Renal cortex interstitium (tissue), 15 donors: ENCODE results near the gene DOK5. TPM values are rescaled to one million over a fixed set of nuclear protein-coding genes. Genes with fewer than 3 reads are reported as not detected.
"Not testable (repeated sequence)": the region's sequence is repeated elsewhere in the genome, so short reads cannot be mapped to it uniquely, and the experiment has no call there.

Experiments
- DNase-seq, 11 donors: peaks; one replicate each; pipeline ENCODE4 v3.0.0-alpha.2; 2013; ENCODE audit warnings: low read depth in 9 of 11, low spot score in 4 of 11; ENCODE audit errors: extremely low read depth in 1 of 11
- long read RNA-seq, 16 experiments: transcript quantifications; one replicate each; lab custom pipeline, GENCODE V29; 2026
- polyA plus RNA-seq, 3 donors: library from polyadenylated mRNA; unstranded; fragments of 120-200 nt; gene quantifications; one replicate each; pipeline ENCODE4 v1.2.1, GENCODE V29; 2013; ENCODE audit not compliant: insufficient read length in 3 of 3

The DOK5 gene
- polyA plus RNA-seq: 10 to 100 TPM in 1 of 3 donors, 1 to 10 TPM in 2; 7.9 to 10.8 (median 8.0) TPM
- long read RNA-seq, donor 1, partial matches to known transcripts: 0 of 4 reads
- long read RNA-seq, donor 1, other reads (novel, unspliced or antisense): 0 of 4 reads
- long read RNA-seq, donor 2, partial matches to known transcripts: 0 of 4 reads
- long read RNA-seq, donor 2, other reads (novel, unspliced or antisense): 0 of 4 reads
- long read RNA-seq, donor 3, transcript DOK5-201 (8 exons, 1,963 nt): major isoform, 7 of 7 reads
- long read RNA-seq, donor 3, partial matches to known transcripts: 0 of 7 reads
- long read RNA-seq, donor 3, other reads (novel, unspliced or antisense): 0 of 7 reads
- long read RNA-seq, donor 4, transcript DOK5-201 (8 exons, 1,963 nt): major isoform, 6 of 6 reads
- long read RNA-seq, donor 4, partial matches to known transcripts: 0 of 6 reads
- long read RNA-seq, donor 4, other reads (novel, unspliced or antisense): 0 of 6 reads
- long read RNA-seq, donor 5, partial matches to known transcripts: 0 of 2 reads
- long read RNA-seq, donor 5, other reads (novel, unspliced or antisense): 0 of 2 reads
- long read RNA-seq, donor 6, transcript DOK5-201 (8 exons, 1,963 nt): major isoform, 5 of 5 reads
- long read RNA-seq, donor 6, partial matches to known transcripts: 0 of 5 reads
- long read RNA-seq, donor 6, other reads (novel, unspliced or antisense): 0 of 5 reads
- long read RNA-seq, donor 7, transcript DOK5-201 (8 exons, 1,963 nt): major isoform, 6 of 8 reads
- long read RNA-seq, donor 7, partial matches to known transcripts: 0 of 8 reads
- long read RNA-seq, donor 7, other reads (novel, unspliced or antisense): 0 of 8 reads
- long read RNA-seq, donor 8, partial matches to known transcripts: 0 of 1 reads
- long read RNA-seq, donor 8, other reads (novel, unspliced or antisense): 0 of 1 reads
- long read RNA-seq, donor 9, transcript DOK5-201 (8 exons, 1,963 nt): major isoform, 6 of 8 reads
- long read RNA-seq, donor 9, partial matches to known transcripts: 0 of 8 reads
- long read RNA-seq, donor 9, other reads (novel, unspliced or antisense): 0 of 8 reads
- long read RNA-seq, donor 10, transcript DOK5-201 (8 exons, 1,963 nt): major isoform, 5 of 6 reads
- long read RNA-seq, donor 10, partial matches to known transcripts: 0 of 6 reads
- long read RNA-seq, donor 10, other reads (novel, unspliced or antisense): 0 of 6 reads
- long read RNA-seq, donor 11, partial matches to known transcripts: 0 of 4 reads
- long read RNA-seq, donor 11, other reads (novel, unspliced or antisense): 0 of 4 reads
- long read RNA-seq, donor 12, partial matches to known transcripts: 0 of 3 reads
- long read RNA-seq, donor 12, other reads (novel, unspliced or antisense): 0 of 3 reads
- long read RNA-seq, donor 13, transcript DOK5-201 (8 exons, 1,963 nt): major isoform, 7 of 8 reads
- long read RNA-seq, donor 13, partial matches to known transcripts: 0 of 8 reads
- long read RNA-seq, donor 13, other reads (novel, unspliced or antisense): 0 of 8 reads
- long read RNA-seq, donor 14, partial matches to known transcripts: 0 of 4 reads
- long read RNA-seq, donor 14, other reads (novel, unspliced or antisense): 0 of 4 reads
- long read RNA-seq, donor 15, partial matches to known transcripts: 0 of 1 reads
- long read RNA-seq, donor 15, other reads (novel, unspliced or antisense): 0 of 1 reads
- long read RNA-seq, donor 16, transcript DOK5-201 (8 exons, 1,963 nt): major isoform, 15 of 15 reads
- long read RNA-seq, donor 16, partial matches to known transcripts: 0 of 15 reads
- long read RNA-seq, donor 16, other reads (novel, unspliced or antisense): 0 of 15 reads

DNA sequence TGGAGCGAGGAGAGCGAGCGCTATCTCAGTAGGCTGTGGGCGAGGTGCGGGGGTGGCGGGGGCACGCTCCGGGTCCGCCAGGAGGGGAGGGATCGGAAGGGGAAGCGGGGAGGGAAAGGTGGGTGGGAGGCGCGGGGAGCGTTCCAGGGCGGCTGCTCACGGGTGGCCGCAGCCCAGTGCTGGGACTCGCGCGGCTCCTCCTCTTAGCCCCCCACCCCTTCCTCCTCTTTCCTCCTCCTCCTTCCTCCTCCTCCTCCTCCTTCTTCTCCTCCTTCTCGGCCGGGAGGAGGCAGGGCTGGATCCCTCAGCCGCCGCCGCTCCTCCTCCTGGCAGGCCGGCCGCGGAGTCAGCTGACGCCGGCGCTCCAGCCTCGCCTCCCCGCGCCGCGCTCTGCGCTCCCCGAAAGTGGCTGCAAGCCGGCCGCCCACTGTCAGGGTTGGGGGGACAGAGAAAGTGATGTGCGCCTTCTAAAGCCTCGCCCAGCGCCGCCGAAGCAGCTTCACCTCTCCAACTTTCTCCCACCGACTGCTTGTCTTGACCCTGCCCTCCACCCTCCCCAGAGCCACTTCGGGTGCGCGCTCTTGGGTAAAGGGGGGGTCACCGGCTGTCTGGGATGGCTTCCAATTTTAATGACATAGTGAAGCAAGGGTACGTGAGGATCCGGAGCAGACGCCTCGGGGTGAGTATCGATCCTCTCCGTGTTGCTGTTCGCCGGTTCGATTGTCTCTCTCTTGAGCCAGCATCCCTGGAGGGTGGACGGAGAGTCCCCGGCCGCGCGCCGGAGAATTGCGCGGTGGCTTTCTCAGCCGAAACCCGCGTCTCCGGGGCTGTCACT lies at the start of gene DOK5:
Gene DOK5 (plus strand): TSS at position 260 of the 835 bp plus-strand sequence. CDS start 354 bp downstream, at position 614.
- DNase-seq: peak in 10 of 11 donors; percentile 39 to 60 (median 56)

DNA sequence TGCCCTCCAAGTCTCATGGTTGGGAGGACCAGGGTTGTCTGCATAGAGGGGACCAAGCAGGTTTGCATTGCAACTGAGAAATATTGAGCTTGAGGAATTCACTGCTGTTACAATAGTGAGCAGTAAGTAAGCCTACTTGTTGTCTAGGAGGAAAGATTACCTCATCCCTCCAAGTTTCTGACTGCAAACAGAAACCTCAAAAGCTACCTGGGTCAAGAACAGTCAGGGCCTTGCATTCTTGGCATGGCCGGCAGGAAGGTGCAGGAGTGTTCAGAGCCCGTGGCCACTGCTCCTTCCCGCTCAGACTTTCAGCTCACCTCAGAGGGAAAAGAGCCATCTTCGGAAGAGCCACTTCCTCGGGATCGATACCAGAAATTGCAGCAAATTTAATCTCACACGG lies 46.0 kb upstream of the DOK5 start:
- DNase-seq: no peak

DNA sequence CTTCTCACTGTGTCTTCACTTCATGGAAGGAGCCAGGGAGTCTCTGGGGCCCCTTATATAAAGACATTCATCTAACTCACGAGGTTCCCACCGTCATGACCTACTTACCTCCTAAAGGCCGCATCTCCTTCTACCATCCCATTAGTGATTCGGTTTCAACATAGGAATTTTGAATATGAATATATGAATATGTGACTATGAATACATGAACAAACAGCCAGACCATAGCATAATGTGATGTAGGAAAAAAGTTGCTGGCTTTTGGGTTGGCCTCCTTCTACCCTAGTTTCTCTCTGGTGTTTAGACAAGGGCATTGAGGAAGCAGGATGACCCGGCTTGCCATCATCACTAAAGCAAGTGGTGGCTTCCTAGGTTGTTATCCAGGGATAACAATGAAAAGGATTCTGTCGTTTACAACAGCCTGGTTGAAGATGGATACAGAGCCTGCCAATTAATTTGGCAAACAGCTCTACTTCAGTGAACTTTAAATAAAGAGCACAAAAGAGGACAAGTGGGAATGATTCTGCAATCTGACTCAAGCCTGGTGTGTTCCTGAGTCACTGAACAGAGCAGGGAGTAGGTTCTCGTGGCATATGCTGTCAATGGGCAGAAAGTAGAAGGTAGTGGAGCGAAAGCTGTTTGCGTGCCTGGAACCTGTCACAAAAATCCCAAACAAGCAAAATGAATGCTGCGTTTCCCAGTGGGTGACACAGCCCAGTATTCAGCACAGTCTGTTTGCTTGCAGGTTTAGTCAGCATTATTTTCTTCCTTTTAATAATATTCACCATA lies 44.0 kb upstream of the DOK5 start:
- DNase-seq: no peak

DNA sequence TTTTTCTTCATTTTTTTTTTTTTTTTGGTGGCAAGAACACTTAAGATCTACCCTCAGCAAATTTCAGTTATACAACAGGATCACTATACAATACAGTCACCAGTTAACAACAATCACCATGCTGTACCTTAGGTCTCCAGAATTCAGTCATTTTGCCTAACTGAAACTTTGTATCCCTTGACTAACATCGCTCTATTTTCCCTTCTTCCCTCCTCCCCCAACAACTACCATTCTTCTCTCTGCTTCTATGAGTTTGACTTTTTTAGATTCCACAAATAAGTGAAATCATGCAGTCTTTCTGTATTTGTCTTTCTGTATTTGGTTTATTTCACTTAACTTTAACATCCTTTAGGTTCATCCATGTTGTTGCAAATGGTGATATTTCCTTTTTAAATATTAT lies 42.4 kb upstream of the DOK5 start:
- DNase-seq: no peak

DNA sequence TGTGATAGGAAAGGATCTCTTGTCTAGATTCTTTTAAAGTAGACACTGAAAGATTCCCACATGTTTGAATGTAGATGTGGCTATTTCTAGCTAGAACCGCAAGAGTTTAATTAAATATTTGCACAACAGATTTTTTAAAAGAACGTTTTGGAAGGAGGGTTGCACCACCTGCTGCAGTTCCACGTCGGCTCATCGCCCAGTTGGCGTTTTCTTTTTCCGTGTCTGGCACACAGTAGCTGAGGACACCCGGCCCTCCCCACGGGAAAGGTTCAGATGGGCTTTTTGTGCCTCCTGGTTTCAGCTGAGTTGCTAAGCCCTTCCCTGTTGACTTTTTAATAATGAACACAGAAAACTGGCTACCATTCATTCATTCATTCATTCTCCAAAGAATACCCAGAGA lies 41.8 kb upstream of the DOK5 start:
- no peak for DNase-seq

DNA sequence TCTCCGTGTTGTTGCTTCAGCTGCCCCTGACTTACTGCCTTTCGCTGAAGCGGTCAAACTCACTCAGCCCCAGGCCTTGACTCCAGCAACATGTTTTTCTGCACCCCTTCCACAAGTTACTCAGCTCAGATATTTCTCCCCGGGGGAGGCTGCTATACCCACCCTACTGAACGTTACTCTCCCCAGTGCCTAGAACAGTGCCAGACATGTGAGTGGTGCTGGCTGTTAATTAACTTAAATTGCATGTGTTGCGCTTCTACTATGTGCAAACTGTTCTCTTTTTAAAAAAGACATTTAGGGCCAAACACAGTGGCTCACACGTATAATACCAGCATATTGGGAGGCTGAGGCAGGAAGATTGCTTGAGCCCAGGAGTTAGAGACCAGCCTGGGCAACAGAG lies 41.2 kb upstream of the DOK5 start:
- DNase-seq: no peak

DNA sequence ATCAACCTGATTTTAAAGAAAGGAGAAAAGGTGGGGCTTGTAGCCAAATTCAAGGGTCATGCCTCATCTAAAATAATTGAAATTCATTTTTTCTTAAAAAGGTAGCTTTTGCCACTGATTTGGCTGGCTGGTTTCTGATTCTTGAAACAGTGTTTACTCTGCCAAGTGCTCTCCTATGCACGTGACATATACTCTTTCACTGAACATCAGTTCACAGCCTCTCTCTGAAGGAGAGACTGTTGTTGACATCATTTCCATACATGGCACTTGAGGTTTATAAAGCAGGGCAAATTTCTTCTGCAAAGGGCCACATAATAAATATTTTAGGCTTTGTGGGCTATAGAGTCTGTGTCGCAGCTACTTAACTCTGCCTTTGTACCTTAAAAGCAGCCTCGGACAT lies 40.4 kb upstream of the DOK5 start:
- DNase-seq: no peak

DNA sequence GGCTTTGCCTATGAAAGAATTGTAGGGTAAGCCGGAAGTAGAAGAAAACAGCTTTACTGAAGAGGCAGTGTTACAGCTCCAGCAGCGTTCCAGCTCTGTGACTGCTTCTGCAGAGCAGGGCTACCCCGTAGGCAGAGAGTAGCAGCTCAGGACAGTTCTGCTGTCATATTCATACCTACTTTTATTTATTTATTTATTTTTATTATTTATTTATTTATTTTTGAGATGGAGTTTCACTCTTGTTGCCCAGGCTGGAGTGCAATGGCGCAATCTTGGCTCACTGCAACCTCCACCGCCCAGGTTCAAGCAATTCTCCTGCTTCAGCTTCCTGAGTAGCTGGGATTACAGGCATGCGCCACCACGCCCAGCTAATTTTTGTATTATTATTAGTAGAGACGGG lies 39.0 kb upstream of the DOK5 start:
- DNase-seq: not testable (repeated sequence)

DNA sequence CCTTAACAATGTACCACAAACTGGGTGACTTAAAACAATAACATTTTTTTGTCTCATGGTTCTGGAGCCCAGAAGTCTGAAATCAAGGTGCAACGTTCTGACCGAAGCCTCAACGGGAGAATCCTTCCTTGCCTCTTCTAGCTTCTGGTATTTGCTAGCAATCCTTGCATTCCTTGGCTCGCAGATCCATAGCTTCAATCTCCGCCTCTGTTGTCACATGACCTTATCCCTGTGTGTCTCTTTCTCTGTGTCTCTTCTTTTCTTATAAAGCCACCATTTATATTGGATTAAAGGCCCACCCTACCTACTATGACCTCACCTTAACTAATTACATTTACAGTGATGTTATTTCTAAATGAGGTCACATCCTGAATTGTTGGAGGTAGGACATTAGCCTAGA lies 37.2 kb upstream of the DOK5 start:
- no peak for DNase-seq

DNA sequence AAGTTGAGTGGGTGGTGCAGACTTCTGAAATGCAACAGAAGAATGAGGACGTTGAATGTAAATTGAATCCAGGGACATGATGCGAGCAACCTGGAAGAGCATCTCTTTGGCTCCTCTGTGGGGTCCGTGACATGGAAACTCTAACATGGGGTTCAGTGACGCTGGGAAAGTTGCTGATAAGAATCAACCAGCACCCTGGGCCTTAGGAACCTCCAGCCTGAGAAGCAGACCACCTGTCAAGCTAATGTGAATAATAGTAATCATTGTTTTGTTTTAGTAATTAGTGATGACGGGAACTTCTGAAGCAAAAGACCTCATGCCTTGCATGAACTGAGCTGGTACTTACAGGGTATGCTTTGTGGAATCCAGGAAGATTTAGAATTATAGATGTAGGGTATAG lies 25.2 kb upstream of the DOK5 start:
- no peak for DNase-seq

DNA sequence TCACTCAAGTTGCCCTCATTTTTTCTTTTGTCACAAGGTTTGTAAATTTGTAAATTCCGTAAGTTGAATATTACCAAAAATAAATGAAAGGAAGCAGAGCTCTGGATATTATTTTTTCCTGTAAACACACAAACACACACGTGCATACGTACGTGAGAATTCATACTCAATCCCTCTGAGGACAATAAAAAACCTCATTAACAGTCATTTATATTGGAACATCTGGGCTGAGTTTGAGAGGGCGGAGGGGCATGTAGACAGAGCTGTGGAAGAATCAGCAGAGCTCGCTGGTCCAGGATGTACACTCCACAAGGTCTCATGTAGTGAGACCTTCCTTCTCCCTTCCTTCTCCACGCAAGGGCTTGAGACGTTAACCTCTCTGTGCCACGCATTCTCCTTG lies 24.2 kb upstream of the DOK5 start:
- DNase-seq: no peak

DNA sequence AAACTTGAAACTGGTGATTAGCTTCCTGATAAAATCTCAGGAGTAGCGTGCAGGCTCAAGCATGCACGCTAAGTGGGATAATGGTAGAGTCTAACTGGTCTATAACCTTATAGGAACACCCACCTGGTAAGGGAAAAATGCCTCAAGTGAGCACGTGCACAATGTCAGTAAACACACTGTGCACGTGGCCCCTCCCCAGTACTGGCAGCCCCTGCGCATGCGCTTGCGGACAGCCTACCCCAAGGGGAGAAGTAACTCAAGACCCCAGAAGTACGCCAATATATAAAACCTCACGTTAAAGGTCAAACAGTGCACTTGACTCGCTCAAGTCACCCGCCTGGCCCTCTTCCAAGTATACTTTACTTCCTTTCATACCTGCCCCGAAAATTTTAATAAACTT lies 23.1 kb upstream of the DOK5 start:
- DNase-seq: no peak

DNA sequence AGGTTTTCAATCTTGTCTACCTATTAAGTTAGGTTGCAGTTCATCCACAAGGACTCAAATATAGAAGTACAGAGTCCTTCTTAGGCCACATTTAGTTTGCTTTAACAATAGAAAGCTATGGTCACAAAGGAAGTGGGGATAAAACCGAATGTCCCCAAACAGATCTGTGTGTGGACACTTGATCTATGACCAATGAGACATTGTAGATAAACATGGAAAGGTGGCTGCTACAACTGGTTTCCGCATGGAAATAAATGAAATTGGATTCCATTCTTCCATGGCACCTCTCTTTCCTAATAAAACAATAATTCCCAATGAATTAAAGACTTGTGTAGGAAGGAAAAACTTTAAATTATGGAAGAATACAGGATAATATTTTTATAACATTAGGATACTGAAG lies 20.4 kb upstream of the DOK5 start:
- DNase-seq: no peak

DNA sequence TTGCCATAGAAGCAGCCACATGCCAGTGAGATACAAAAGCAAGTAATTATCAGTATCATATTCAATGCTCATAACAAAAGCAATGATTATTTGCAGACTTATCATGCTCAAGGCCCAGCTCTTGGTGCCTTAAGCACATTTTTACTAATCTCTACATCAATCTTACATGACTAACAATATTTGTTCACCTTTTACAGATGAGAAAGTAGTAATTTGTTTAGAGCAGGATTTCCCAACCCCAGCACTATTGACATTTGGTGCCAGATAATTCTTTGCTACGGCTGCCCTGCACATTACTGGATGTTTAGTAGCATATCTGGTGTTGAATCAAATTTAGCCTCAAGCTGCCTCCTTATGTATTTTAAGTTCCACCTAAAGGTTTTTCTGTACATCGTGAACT lies 19.0 kb upstream of the DOK5 start:
- no peak for DNase-seq

DNA sequence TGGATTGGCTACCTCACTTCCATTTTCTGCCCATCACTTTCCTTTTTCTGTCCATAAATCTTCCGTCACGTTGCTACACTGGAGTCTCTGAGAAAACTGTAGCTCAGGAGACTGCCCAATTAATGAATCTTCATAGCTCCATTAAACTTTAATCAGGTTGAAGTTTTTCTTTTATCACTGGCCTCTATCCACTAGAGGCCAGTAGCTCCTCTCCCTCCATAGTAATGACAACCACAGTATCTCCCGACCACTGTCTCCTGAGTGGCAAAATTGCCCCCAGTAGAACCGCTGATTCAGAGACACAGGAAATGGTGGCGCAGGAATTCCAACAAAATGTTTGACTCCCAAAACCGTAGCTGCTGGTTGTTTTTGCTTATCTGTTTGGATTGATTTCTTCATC lies 18.4 kb upstream of the DOK5 start:
- DNase-seq: no peak

DNA sequence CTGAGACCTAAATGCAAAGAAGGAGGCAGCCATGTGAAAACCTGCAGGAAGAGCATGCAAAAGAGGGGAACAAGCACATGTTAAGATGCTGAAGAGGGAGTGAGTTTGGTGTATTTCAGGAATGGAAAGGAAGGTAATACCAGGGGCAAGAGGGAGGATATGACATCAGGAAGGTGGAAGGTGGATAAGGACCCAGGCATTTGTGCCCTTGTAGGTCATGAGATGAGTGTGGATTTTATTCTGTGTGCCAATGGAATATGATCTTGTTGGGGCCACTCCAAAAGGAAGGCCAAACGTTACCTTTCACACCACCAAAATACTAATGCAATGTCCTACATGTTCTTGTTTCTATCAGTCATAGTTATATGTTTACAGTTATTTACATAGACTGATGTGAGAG lies 17.2 kb upstream of the DOK5 start:
- DNase-seq: no peak

DNA sequence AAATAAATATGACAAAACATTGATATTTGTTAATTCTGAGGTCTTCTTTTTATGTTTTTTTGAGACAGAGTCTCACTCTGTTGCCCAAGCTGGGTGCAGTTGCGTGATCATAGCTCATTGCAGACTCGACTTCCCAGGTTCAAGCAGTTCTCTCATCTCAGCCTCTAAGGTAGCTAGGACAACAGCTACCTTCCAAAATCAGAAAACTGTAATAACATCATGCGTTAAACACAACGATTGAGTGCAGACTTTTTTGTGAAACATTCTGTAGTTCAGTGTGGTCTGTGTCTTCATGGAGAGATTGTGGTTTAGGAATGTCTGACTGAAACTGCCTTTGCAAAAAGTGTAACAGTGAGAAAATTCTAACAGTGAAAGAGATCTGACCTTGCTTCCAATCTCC lies 16.1 kb upstream of the DOK5 start:
- no peak for DNase-seq
